HCT116 (cell line): Measurements from ENCODE around the gene TNRC6A. TPM values are rescaled to one million over a fixed set of nuclear protein-coding genes. Genes with fewer than 3 reads are reported as not detected.
"Not testable (repeated sequence)": the region's sequence is repeated elsewhere in the genome, so short reads cannot be mapped to it uniquely, and the experiment has no call there.

ENCODE experiments used
- ATAC-seq: fragments of 200-7000 bp; cut with Tn5 transposase; 2 replicates; pipeline ENCODE4 v1.9.1; 2020; ENCODE audit warnings: mild to moderate bottlenecking, moderate library complexity
- BruUV-seq: library from RNA; stranded (reverse); fragments of 400-500 nt; replicated peaks from 2 replicates; lab custom pipeline; 2021; lab: Mats Ljungman, UMichigan
- CTCF ChIA-PET: fragments of 300-600 bp; sonication (Branson Sonifier 250); formaldehyde crosslinking; loops from one replicate; lab custom pipeline; 2021; ENCODE audit warnings: antibody characterized with exemption; lab: Charles Lee
- POLR2A ChIA-PET: fragments of 300-600, 350-600 bp; sonication (Branson Sonifier 250); formaldehyde crosslinking; loops from one replicate; lab custom pipeline; 2021; ENCODE audit warnings: antibody characterized with exemption; lab: Charles Lee
- RAD21 ChIA-PET, 2 experiments: fragments of 300-600 bp; sonication (Branson Sonifier 250); formaldehyde crosslinking; loops; one replicate each; lab custom pipeline; 2023; ENCODE audit warnings: low total read pairs in 2 of 2; ENCODE audit not compliant: uncharacterized antibody in 2 of 2, unreplicated experiment in 2 of 2, low non-redundant PET in 1 of 2; lab: Charles Lee
- DNase-seq: peaks from one replicate; pipeline ENCODE4 v3.0.0-alpha.2; 2010; ENCODE audit warnings: low read depth, low spot score
- H2AFZ ChIP-seq: fragments of 200-600 bp; shearing (Covaris generic), sonication (generic); 2 replicates; pipeline ENCODE4 v1.6.1; 2017; ENCODE audit warnings: low read depth, mixed run types, mixed read lengths, antibody characterized with exemption, low read length; ENCODE audit not compliant: poor library complexity, severe bottlenecking
- H3K27ac ChIP-seq: 2 replicates; pipeline ENCODE4 v1.5.1; 2012; ENCODE audit warnings: low read depth, low read length
- H3K27me3 ChIP-seq: fragments of 200-600 bp; sonication (generic); 2 replicates; pipeline ENCODE4 v1.6.1; 2016; ENCODE audit warnings: mixed run types, low read length, mixed read lengths; ENCODE audit not compliant: insufficient read depth
- H3K36me3 ChIP-seq, 2 experiments: fragments of 200-500 bp in 1 of 2; fragments of 200-600 bp in 1 of 2; sonication (Bioruptor generic) in 1 of 2; sonication (generic) in 1 of 2; 2 replicates each; pipeline versions ENCODE4 v1.5.1 to v1.6.1; 2014 to 2016; ENCODE audit warnings: low read length in 2 of 2, inconsistent platforms in 1 of 2, mixed read lengths in 1 of 2, mixed run types in 1 of 2; ENCODE audit not compliant: insufficient read depth in 2 of 2, control insufficient read depth in 1 of 2
- H3K4me1 ChIP-seq, 2 experiments: fragments of 200-600 bp in 1 of 2; sonication (generic) in 1 of 2; 2 replicates each; pipeline versions ENCODE4 v1.5.1 to v1.6.1; 2012 to 2017; ENCODE audit warnings: low read length in 2 of 2, inconsistent platforms in 1 of 2, mild to moderate bottlenecking in 1 of 2, mixed read lengths in 1 of 2, mixed run types in 1 of 2, moderate library complexity in 1 of 2; ENCODE audit not compliant: insufficient read depth in 2 of 2, control insufficient read depth in 1 of 2
- H3K4me2 ChIP-seq: fragments of 200-600 bp; sonication (generic); 2 replicates; pipeline ENCODE4 v1.6.1; 2017; ENCODE audit warnings: mixed run types, low read length, mixed read lengths
- H3K4me3 ChIP-seq, 2 experiments: fragments of 200-600 bp in 1 of 2; sonication (generic) in 1 of 2; replicated peaks in 1 of 2; 2 replicates each; pipeline ENCODE4 v1.5.1; 2011 to 2016; ENCODE audit warnings: low read length in 2 of 2, control low read depth in 1 of 2, low read depth in 1 of 2, mild to moderate bottlenecking in 1 of 2, mixed read lengths in 1 of 2, mixed run types in 1 of 2
- H3K79me2 ChIP-seq: fragments of 200-600 bp; sonication (generic); 2 replicates; pipeline ENCODE4 v1.6.1; 2017; ENCODE audit warnings: mild to moderate bottlenecking, mixed run types, low read length, moderate library complexity, mixed read lengths; ENCODE audit not compliant: insufficient read depth
- H3K9ac ChIP-seq: fragments of 200-600 bp; sonication (generic); 2 replicates; pipeline ENCODE4 v1.6.1; 2016; ENCODE audit warnings: low read length, mixed read lengths
- H3K9me2 ChIP-seq: fragments of 200-600 bp; sonication (generic), shearing (Covaris generic); 2 replicates; pipeline ENCODE4 v1.6.1; 2017; ENCODE audit warnings: mixed run types, mild to moderate bottlenecking, moderate library complexity; ENCODE audit not compliant: insufficient read depth
- H3K9me3 ChIP-seq, 2 experiments: fragments of 200-500 bp in 1 of 2; fragments of 200-600 bp in 1 of 2; sonication (Bioruptor generic) in 1 of 2; sonication (generic) in 1 of 2; 2 replicates each; pipeline ENCODE4 v1.6.1; 2014 to 2017; ENCODE audit warnings: low read length in 2 of 2, mixed read lengths in 2 of 2, inconsistent platforms in 1 of 2, low read depth in 1 of 2, mild to moderate bottlenecking in 1 of 2, mixed run types in 1 of 2, moderate library complexity in 1 of 2; ENCODE audit not compliant: control insufficient read depth in 1 of 2, insufficient read depth in 1 of 2
- H4K20me1 ChIP-seq: fragments of 200-600 bp; sonication (generic), shearing (Covaris generic); 2 replicates; pipeline ENCODE4 v1.6.1; 2017; ENCODE audit warnings: mixed run types, mild to moderate bottlenecking, moderate library complexity; ENCODE audit not compliant: insufficient read depth
- ELF1 ChIP-seq: IDR thresholded peaks from 2 replicates; pipeline ENCODE4 v1.6.1; 2012; ENCODE audit warnings: low read depth, borderline replicate concordance
- RAD21 ChIP-seq: IDR thresholded peaks from 2 replicates; pipeline ENCODE4 v1.6.1; 2012; ENCODE audit warnings: low read depth, mild to moderate bottlenecking
- SIN3A ChIP-seq: IDR thresholded peaks from 2 replicates; pipeline ENCODE4 v1.6.1; 2012; ENCODE audit warnings: low read depth
- ZNF274 ChIP-seq: fragments of 200-500 bp; sonication (Bioruptor generic); IDR thresholded peaks from 2 replicates; pipeline ENCODE4 v1.6.1; 2014; ENCODE audit warnings: mild to moderate bottlenecking, low read depth, low read length, inconsistent platforms
- intact Hi-C: fragments of 100-400 bp; cut with micrococcal nuclease; formaldehyde crosslinking; loops from 2 replicates; pipeline ENCODE4 v1.10.0; 2022
- total RNA-seq: library from RNA; stranded (reverse); gene quantifications from one replicate; pipeline ENCODE4 v1.2.1, GENCODE V29; 2021; ENCODE audit not compliant: unreplicated experiment
- TF ChIP-seq, protein P1 (sequence below): IDR thresholded peaks from 2 replicates; pipeline ENCODE4 v1.6.1; 2011; ENCODE audit warnings: mild to moderate bottlenecking, low read length, moderate library complexity; ENCODE audit not compliant: insufficient replicate concordance; ENCODE audit errors: extremely low read depth

Gene TNRC6A
- total RNA-seq, 1 experiment from 2014 or later, result 37.0 TPM

DNA sequence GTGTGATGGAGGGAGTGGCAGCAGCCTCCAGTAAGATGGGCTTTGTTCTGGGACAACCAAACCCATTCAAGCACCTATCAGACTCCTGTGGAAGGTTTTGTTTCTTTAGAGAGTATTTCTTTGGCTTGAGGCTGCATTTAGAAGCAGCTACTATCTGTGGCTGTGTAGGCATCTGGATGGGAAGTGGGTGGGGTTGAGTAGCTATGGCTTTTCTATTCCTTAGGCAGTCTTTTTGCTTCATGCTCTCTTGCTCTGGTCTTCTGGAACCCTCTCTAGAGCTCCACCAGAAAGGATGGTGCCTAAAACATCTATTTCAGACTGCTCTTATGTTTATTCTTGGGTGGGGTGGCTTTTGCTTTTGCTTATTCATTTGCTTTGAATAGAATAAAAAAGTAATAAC lies 19.9 kb downstream of the TNRC6A start:
- no peak for ATAC-seq
- no peak overlapping the region for H2AFZ ChIP-seq
- no peak overlapping the region for H3K27ac ChIP-seq
- ChIA-PET RAD21 (no interaction called here), POLR2A (interaction anchor here (0.6 kb wide), 1 partner anchor 131 kb away, joined by 3 read pairs; no protein-coding TSS in a partner anchor), CTCF (no interaction called here)
- H3K4me2 ChIP-seq, result no peak overlapping the region
- H3K4me1 ChIP-seq, result peaks cover 7 to 21% of the 10 kb centered on the region in 2 experiments
- peaks cover 44% of the 10 kb centered on the region for H4K20me1 ChIP-seq
- H3K4me3 ChIP-seq, result no peak overlapping the region
- no peak overlapping the region for H3K9ac ChIP-seq
- no peaks in the 10 kb centered on the region for H3K9me2 ChIP-seq
- no peaks in the 10 kb centered on the region for H3K27me3 ChIP-seq
- intact Hi-C loops, result no loop called here
- no peak for TF ChIP-seq SIN3A
- TF ChIP-seq, protein P1, sequence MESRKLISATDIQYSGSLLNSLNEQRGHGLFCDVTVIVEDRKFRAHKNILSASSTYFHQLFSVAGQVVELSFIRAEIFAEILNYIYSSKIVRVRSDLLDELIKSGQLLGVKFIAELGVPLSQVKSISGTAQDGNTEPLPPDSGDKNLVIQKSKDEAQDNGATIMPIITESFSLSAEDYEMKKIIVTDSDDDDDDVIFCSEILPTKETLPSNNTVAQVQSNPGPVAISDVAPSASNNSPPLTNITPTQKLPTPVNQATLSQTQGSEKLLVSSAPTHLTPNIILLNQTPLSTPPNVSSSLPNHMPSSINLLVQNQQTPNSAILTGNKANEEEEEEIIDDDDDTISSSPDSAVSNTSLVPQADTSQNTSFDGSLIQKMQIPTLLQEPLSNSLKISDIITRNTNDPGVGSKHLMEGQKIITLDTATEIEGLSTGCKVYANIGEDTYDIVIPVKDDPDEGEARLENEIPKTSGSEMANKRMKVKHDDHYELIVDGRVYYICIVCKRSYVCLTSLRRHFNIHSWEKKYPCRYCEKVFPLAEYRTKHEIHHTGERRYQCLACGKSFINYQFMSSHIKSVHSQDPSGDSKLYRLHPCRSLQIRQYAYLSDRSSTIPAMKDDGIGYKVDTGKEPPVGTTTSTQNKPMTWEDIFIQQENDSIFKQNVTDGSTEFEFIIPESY, result no peak
- no peak for TF ChIP-seq ZNF274
- no peak for TF ChIP-seq ELF1
- no peak for TF ChIP-seq RAD21
- H3K79me2 ChIP-seq, result peaks cover 100% of the 10 kb centered on the region
- BruUV-seq, result no TSS peak
- H3K9me3 ChIP-seq, result no peaks in the 10 kb centered on the region
- peaks cover 0 to 3% of the 10 kb centered on the region in 2 experiments; a peak in 1 of 4 replicates for H3K36me3 ChIP-seq
- no peak for DNase-seq

DNA sequence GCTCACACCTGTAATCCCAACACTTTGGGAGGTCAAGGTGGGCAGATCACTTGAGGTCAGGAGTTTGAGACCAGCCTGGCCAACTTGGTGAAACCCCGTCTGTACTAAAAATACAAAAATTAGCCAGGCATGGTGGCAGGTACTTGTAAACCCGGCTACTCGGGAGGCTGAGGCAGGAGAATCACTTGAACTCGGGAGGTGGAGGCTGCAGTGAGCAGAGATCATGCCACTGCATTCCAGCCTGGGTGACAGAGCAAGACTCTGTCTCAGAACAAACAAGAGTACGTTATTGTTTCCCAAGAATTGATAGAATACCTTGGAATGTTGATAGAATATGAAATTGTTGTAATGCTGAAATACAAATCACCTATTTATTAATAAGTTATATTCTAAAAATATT lies 20.4 kb downstream of the TNRC6A start:
- BruUV-seq, result not testable (repeated sequence)

More for the DNA sequence above, 20.4 kb downstream of the TNRC6A start:
- POLR2A ChIA-PET, CTCF ChIA-PET, intact Hi-C loops, H3K9me3 ChIP-seq, H2AFZ ChIP-seq, DNase-seq, ATAC-seq, H3K4me3 ChIP-seq, RAD21 ChIA-PET, H3K4me2 ChIP-seq, H3K36me3 ChIP-seq, H3K9ac ChIP-seq, H3K27me3 ChIP-seq, H3K27ac ChIP-seq, H3K9me2 ChIP-seq: not testable (repeated sequence)
- Histone ChIP-seq H3K79me2 (peaks cover 100% of the 10 kb centered on the region), H3K4me1 (peaks cover 7 to 21% of the 10 kb centered on the region in 2 experiments), H4K20me1 (peaks cover 46% of the 10 kb centered on the region)
